ENCODE measurements around the gene ZMAT5. TPM values are rescaled to one million over a fixed set of nuclear protein-coding genes. Genes with fewer than 3 reads are reported as not detected.

Gene ZMAT5
- total RNA-seq, 1 donor from 2014 or later: 37.1 TPM

GRCh38 chr22:29712119-29712518 lies 54.7 kb downstream of the ZMAT5 start:
- no peak for TF ChIP-seq CTCF (IDR thresholded peaks at IDR 0.05; ENCODE audit: insufficient read depth, low read length, poor library complexity, severe bottlenecking)
- H3K27me3 ChIP-seq (ENCODE audit: control insufficient read depth, insufficient read depth, low read length): peaks cover 43% of the 10 kb centered on the region
- H3K4me3 ChIP-seq (ENCODE audit: low read depth, low read length): no peak overlapping the region
- H3K36me3 ChIP-seq (ENCODE audit: control insufficient read depth, insufficient read depth, low read length): no peaks in the 10 kb centered on the region
- no peak for DNase-seq (ENCODE audit: low read depth)

- H3K4me3 ChIP-seq (ENCODE audit: low read depth, low read length): no peak overlapping the region
- H3K27me3 ChIP-seq (ENCODE audit: control insufficient read depth, insufficient read depth, low read length): peaks cover 50% of the 10 kb centered on the region
- H3K36me3 ChIP-seq (ENCODE audit: control insufficient read depth, insufficient read depth, low read length): no peaks in the 10 kb centered on the region
- DNase-seq (ENCODE audit: low read depth): no peak
- TF ChIP-seq CTCF (IDR thresholded peaks at IDR 0.05; ENCODE audit: insufficient read depth, low read length, poor library complexity, severe bottlenecking): no peak
Observed at GRCh38 chr22:29710922-29711593, 55.7 kb downstream of the ZMAT5 start.

- TF ChIP-seq CTCF (IDR thresholded peaks at IDR 0.05; ENCODE audit: insufficient read depth, low read length, poor library complexity, severe bottlenecking): no peak
- Histone ChIP-seq H3K4me3 (ENCODE audit: low read depth, low read length) (no peak overlapping the region), H3K27me3 (ENCODE audit: control insufficient read depth, insufficient read depth, low read length) (peaks cover 45% of the 10 kb centered on the region), H3K36me3 (ENCODE audit: control insufficient read depth, insufficient read depth, low read length) (no peaks in the 10 kb centered on the region)
- no peak for DNase-seq (ENCODE audit: low read depth)
Observed at GRCh38 chr22:29710193-29710592, 56.6 kb downstream of the ZMAT5 start.

- Histone ChIP-seq H3K27me3 (ENCODE audit: control insufficient read depth, insufficient read depth, low read length) (peaks cover 39% of the 10 kb centered on the region), H3K4me3 (ENCODE audit: low read depth, low read length) (no peak overlapping the region), H3K36me3 (ENCODE audit: control insufficient read depth, insufficient read depth, low read length) (no peaks in the 10 kb centered on the region)
- DNase-seq (ENCODE audit: low read depth): no peak
- no peak for TF ChIP-seq CTCF (IDR thresholded peaks at IDR 0.05; ENCODE audit: insufficient read depth, low read length, poor library complexity, severe bottlenecking)
Observed at GRCh38 chr22:29707471-29707870, 59.3 kb downstream of the ZMAT5 start.

GRCh38 chr22:29707010-29707409 lies 59.8 kb downstream of the ZMAT5 start:
- Histone ChIP-seq H3K36me3 (ENCODE audit: control insufficient read depth, insufficient read depth, low read length) (no peaks in the 10 kb centered on the region), H3K27me3 (ENCODE audit: control insufficient read depth, insufficient read depth, low read length) (peaks cover 37% of the 10 kb centered on the region), H3K4me3 (ENCODE audit: low read depth, low read length) (no peak overlapping the region)
- no peak for DNase-seq (ENCODE audit: low read depth)
- no peak for TF ChIP-seq CTCF (IDR thresholded peaks at IDR 0.05; ENCODE audit: insufficient read depth, low read length, poor library complexity, severe bottlenecking)

- peaks cover 36% of the 10 kb centered on the region for H3K27me3 ChIP-seq (ENCODE audit: control insufficient read depth, insufficient read depth, low read length)
- H3K4me3 ChIP-seq (ENCODE audit: low read depth, low read length): no peak overlapping the region
- DNase-seq (ENCODE audit: low read depth): no peak
- H3K36me3 ChIP-seq (ENCODE audit: control insufficient read depth, insufficient read depth, low read length): no peaks in the 10 kb centered on the region
- no peak for TF ChIP-seq CTCF (IDR thresholded peaks at IDR 0.05; ENCODE audit: insufficient read depth, low read length, poor library complexity, severe bottlenecking)
Observed at GRCh38 chr22:29706486-29706885, 60.3 kb downstream of the ZMAT5 start.

Data from kidney epithelial cell (primary cell).